Keratinocyte (primary cell): ENCODE measurements around the gene GNAL.
"Not testable (repeated sequence)": the region's sequence is repeated elsewhere in the genome, so short reads cannot be mapped to it uniquely, and the experiment has no call there.

Experiments
- CTCF ChIP-seq, 3 experiments: IDR thresholded peaks in 1 of 3; conservative IDR thresholded peaks in 1 of 3; optimal IDR thresholded peaks in 1 of 3; 2 replicates in 2 of 3; 3 replicates in 1 of 3; pipeline versions ENCODE3 to v1.5.1; 2011; ENCODE audit warnings: low read length in 3 of 3, mild to moderate bottlenecking in 3 of 3, moderate library complexity in 2 of 3, control low read depth in 1 of 3, inconsistent platforms in 1 of 3; ENCODE audit not compliant: insufficient read depth in 2 of 3; ENCODE audit errors: extremely low read depth in 1 of 3
- EZH2 ChIP-seq: IDR thresholded peaks from one replicate; pipeline ENCODE4 v1.6.1; 2012; ENCODE audit warnings: inconsistent platforms, mild to moderate bottlenecking, low read length, moderate library complexity

- TF ChIP-seq CTCF (optimal IDR thresholded peaks at IDR 0.05 in 1 of 3, IDR thresholded peaks at IDR 0.05 in 1 of 3, conservative IDR thresholded peaks at IDR 0.05 in 1 of 3; ENCODE audit: extremely low read depth in 1 of 3, insufficient read depth in 2 of 3, low read length in 3 of 3); EZH2: not testable (repeated sequence)
Observed at GRCh38 chr18:11690660-11691059, 1.6 kb downstream of the GNAL start.
